GM19193 (cell line): ENCODE results near the gene EIF1AX.

ENCODE experiments used
- POLR2A ChIP-seq: IDR thresholded peaks from 4 replicates; pipeline ENCODE4 v1.6.1; 2011; ENCODE audit not compliant: insufficient read depth, insufficient read length; ENCODE audit errors: extremely low read depth

The EIF1AX gene, protein sequence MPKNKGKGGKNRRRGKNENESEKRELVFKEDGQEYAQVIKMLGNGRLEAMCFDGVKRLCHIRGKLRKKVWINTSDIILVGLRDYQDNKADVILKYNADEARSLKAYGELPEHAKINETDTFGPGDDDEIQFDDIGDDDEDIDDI

DNA sequence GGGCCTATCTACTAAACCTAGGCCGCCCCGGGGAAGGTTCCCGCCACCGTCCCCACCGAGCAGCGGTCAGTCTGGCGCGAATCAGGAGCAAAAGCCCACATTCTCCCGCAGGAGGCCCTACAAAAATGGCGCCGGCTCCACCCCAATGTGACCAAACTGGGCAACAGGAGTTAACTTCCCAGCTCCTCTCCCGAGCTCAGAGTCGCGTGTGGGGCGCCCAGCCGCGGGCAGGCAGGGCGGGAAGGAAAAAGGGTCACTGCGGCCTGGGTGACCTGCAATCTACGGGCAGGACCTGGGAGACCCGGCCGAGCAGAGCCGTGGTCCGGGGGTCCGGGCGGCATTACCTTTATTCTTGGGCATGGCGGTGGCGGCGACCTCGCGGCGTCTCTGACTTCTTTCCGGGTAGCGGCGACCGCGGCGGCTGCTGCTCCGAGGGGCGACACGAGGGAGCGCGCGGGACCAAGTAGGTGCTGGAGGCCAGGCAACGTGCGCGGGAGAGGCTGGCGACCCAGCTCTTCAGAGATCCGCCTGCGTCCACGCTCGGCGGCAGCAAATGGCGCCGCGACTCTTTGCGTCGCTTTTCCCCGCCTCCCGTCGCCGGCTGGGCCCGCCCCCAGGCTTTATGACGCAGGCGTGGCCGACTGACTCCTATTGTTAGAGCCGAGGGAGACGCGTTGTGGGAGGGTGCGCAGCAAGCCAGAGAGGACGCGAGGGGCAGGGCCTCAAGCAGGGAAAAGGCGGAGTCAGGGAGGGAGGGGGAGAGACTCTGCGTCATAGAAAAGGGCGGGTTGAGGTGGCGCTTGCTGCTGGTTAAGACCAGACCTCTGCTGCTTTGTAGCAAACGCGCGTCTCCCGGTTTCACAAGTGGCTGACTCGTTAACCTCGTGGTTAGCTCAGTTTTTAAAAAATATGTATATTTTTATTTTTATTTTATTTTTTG lies at the start of gene EIF1AX:
TSS of gene EIF1AX (minus strand) at position 558 of the 940 bp plus-strand sequence. CDS start at position 360, 198 bp downstream.
- TF ChIP-seq POLR2A: peak; percentile 85

DNA sequence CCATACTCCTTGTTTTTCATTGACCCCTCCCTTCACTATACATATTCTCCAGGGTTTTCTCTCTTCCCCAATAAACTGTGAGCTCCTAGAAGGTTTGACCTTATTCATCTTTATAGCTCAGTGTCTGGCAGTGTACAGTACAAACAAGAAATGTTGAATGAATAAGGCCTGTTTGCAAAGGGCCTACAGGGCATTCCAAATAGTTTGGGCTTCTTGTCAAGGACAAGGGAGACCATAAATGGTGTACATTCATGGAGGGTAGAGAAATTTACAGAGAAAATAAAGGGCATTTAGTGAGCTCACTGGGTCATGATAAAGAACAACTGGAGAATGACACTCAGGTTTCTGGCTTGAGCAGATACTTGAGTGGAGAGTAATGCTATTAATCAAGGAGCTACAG lies 47.5 kb upstream of the EIF1AX start:
- no peak for TF ChIP-seq POLR2A

DNA sequence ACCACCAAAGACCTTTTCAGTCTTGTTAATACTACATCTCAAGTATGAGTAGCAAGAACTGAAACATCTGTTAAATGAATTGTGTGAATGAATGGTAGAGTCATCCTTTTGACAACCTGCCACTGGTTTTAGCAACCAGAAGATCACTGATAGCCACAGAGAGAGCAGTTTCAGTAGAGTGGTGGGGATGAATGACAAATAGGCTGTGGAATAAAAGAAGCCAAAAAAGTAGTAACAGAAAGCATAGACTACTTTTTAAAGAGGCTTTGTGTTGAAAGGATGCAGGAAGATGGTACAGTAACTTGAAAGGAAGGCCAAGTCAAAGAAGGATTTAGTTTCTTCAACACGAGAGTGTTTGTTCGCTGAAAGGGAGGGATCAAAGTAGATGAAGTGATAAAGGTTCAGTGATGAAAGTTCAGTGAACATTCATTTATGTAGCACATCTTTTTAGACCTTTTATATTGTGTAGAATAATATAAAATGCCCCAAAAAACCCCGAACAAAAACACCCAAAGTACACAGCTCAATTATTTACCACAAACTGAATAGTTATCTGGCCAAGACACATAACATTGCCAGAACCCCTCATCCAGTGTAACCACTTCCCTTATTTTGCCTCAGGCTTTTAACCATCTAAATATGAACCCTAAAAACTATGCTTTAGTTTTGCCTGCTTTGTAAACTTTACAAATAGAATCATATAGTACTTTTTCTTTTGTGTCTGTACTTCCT lies 40.1 kb upstream of the EIF1AX start:
- no peak for TF ChIP-seq POLR2A

DNA sequence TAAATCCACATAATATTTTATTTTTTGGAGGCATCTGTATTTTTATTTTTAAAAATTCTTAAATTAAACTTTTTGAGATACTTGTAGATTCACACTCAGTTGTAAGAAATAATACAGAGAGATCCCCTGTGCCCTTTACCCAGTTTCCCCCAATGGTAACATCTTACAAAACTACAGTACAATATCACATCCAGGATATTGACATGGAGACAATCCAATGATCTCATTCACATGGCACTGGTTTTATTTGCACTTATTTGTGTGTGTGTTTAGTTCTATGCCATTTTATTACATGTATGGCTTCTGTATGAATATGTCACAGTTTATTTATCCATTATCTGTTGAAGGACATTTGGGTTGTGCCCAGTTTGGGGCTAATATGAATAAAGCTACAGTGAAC lies 35.5 kb upstream of the EIF1AX start:
- TF ChIP-seq POLR2A: no peak

DNA sequence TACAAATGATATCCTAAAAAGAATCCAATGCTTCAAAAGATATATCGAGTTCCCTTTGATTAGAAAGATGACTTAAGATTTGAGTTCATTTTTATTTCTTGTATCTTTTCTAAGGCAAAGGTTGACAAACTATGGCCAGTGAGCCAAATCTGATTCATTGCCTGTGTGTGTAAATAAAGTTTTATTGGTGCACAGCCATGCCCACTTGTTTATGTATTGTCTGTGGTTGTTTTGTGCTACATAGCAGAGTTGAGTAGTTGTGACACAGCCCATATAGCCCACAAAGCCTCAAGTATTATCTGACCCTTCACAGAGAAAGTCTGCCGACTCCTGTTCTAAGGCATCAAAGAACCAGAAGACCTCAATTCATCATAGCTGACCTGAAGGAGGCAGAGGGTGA lies 32.2 kb upstream of the EIF1AX start:
- no peak for TF ChIP-seq POLR2A

DNA sequence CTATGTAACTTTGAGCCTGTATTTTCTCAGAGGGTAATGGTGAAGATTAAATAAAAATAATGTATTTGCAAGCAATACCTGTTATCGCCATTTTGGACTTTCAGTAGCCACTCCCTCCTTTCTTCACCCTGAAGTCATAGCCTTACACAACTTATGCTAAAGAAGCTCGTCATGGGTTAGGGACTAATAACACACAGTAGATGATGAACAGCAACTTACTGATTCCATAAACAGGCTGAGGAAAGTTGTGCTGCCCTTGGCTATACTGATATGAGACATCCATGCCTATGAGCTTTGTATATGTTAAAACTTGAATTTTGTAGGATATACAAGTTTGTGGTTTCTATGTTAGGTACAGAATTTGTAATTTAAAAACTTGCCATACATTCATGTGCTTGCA lies 31.7 kb upstream of the EIF1AX start:
- TF ChIP-seq POLR2A: no peak

DNA sequence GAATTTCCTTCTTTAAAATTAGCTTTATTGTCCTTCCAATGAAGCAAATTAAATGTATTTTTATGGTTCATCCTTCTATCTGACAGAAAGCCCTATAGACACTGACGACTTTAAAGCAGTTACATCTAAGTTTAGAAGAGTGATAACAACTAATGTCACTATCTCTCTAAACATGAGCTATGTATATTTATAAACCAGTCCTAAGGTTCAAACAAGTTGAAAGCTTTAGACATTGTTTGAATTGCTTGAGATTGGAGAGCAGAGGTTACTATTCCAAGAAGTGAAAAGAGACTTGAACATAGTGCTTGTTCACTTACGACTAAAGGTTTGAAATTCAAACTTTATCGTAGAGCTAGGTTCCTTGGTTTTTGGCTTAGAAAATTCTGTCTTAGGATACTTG lies 30.2 kb upstream of the EIF1AX start:
- no peak for TF ChIP-seq POLR2A

DNA sequence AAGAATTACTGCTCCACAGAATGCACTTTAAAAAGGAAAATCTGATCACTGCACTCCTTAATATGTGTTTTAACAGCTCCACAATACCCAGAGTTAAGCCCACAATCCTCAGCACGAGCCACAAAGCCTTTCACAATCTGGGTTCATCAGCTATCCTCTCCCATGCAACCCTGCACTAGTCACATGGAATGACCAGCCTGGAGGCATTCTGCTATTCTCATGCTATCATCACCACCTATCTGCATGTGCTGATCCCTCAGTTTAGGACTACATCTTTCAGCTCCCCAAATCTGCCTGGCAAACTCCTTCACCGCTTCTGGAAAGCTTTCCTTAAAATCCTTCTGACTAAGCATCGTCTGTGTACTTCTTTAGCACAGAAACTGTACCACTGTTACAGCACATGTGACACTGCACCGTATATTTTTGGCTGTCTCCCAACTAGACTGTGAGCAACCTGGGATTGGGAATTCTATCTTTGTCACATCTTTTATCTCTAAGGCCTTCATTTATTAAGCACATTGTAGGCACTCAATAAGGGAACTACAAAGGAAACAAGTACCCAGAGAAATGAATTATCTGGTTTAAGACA lies 18.3 kb upstream of the EIF1AX start:
- TF ChIP-seq POLR2A: no peak

DNA sequence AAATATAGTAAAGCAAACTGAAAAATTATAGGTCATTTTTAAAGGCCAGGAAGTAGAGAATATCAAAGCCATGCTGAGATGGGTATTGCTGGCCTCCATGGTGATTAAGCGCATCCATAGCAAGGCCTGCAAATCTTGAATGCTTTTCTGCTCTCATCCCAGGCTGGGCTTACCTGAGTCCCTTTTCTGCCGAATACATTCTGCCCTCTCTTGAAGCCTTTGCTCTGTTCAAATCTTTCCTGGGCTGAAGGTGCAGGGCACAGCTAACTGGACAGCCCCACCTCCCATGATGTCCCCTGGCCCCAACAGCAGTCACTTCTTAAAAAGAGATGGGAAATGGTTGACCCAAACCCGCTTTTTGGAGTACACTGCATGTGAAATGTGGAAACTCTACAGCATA lies 10.1 kb upstream of the EIF1AX start:
- no peak for TF ChIP-seq POLR2A

DNA sequence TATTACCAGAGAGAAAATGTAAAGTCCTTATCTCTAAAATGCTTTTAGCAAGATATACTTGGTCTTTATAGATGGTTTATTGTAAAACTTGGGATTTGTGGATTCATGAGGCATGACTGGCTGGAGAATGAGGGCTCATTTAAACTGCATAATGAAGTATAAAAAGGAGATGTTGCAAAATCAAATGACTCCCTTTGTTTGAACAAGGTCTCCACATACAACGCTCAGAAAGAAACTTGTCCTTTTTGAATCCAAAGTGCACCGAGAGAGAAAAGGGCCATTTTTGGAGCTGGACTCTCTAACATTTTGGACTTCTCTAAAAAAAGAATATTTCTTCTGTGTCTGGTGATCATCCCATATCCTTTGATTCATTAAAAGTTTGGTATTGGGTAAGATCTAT lies 7.7 kb upstream of the EIF1AX start:
- TF ChIP-seq POLR2A: no peak

DNA sequence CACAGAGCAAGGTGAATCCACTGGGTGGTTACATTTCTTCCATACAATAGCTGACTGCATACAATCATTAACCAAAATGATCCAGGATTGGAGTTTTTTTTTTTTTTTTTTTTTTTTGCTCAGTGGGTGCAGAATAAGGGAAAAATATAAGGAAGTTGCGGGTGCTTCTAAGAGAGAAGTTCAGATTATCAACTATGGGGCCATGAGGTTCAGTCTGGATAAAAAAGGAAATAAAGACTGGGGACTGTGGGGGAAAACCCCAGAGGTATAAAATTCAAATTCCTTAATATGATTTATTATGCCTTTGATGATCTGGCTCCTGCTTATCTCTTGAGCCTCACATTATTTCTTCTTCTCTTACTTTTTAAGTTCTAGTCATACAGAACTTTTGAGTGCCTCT lies 5.9 kb upstream of the EIF1AX start:
- no peak for TF ChIP-seq POLR2A

DNA sequence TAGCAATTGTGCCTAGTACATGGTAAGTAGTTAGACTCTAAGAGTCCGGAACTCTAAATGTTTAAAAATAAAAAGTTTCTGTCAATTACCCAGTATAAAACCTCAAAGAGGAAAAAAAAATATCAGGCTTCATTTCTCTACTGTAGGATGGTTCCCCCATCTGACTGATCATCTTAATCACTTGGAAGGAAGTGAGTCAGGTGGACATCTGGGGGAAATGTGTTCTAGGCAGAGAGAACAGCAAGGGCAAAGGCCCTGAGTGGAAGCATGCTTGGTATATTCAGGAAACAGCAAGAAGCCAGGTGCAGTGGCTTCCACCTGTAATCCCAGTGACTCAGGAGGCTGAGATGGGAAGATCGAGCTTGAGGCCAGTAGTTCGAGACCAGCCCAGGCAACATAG lies 2.9 kb upstream of the EIF1AX start:
- TF ChIP-seq POLR2A: no peak

DNA sequence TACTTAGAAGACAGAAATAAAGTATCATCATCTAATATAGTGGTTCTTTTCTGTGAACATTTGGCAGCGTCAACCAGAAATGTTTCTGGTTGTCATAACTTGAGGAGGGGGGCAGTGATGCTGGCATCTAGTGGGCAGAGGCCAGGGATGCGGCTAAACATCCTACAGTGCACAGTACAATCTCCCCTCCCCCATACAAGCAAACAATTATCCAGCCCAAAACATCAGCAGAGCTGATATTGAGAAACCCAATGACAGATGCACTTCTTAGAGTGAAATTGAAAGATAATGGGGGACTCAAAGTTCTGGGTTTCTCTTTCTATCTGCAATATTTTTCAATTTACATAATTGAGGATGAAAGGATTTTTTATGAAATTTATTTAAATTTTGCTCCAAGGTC lies 1.9 kb upstream of the EIF1AX start:
- TF ChIP-seq POLR2A: no peak

DNA sequence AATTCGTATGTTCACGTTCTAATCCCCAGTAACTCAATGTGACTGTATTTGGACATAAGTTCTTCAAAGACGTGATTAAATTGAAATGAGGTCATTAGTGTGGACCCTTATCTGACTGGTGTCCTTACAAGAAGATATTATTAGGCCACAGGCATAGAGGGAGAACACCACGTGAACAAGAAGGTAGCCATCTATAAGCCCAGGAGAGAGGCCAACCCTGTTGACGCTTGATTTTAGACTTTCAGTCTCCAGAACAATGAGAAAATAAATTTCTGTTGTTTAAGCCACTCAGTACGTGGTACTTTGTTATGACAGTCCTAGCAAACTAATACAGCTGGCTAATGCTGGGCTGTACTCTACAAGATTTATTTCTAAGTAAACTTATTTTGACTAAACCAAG lies 1.5 kb upstream of the EIF1AX start:
- no peak for TF ChIP-seq POLR2A

DNA sequence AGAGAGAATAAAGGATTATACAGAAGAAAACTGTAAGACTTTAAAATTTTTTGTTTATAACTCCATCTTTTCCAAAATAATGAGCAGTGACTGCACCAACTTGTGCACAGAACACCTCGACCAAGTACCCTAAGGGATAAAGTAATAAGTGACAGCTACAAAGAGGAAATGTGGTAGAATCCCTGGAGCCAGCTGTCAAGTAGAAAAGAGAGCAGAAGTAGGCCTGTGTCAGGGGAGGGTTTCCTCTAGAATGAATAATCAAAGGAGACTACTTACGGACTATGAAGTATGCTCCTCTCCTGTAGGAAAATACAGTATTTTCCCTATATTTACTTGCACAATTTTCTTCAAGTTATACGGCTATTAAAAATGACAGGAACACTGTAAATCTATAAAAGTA lies 1.2 kb downstream of the EIF1AX start:
- no peak for TF ChIP-seq POLR2A
